ENCODE results near the gene BID.

The BID gene

GRCh38 chr22:17774206-17774925 lies at the start of gene BID:
BID (minus strand) TSS chr22:17774469; CDS start chr22:17750116, 24,353 bp downstream.
- DNase-seq (ENCODE audit: low read depth): no peak

GRCh38 chr22:17823964-17824363 lies 49.7 kb upstream of the BID start:
- DNase-seq (ENCODE audit: low read depth): no peak

- no peak for DNase-seq (ENCODE audit: low read depth)
These were observed 49.0 kb upstream of the BID start for GRCh38 chr22:17823226-17823625.

- no peak for DNase-seq (ENCODE audit: low read depth)
These were observed 47.8 kb upstream of the BID start for GRCh38 chr22:17822087-17822486.

- no peak for DNase-seq (ENCODE audit: low read depth)
These were observed 46.7 kb upstream of the BID start for GRCh38 chr22:17820879-17821439.

GRCh38 chr22:17818649-17819048 lies 44.4 kb upstream of the BID start:
- DNase-seq (ENCODE audit: low read depth): no peak

- DNase-seq (ENCODE audit: low read depth): no peak
These were observed 43.9 kb upstream of the BID start for GRCh38 chr22:17818180-17818579.

- no peak for DNase-seq (ENCODE audit: low read depth)
These were observed 43.3 kb upstream of the BID start for GRCh38 chr22:17817511-17818065.

- no peak for DNase-seq (ENCODE audit: low read depth)
These were observed 42.8 kb upstream of the BID start for GRCh38 chr22:17817079-17817478.

- no peak for DNase-seq (ENCODE audit: low read depth)
These were observed 42.4 kb upstream of the BID start for GRCh38 chr22:17816649-17817048.

- DNase-seq (ENCODE audit: low read depth): no peak
These were observed 41.5 kb upstream of the BID start for GRCh38 chr22:17815703-17816254.

GRCh38 chr22:17814830-17815229 lies 40.6 kb upstream of the BID start:
- no peak for DNase-seq (ENCODE audit: low read depth)

GRCh38 chr22:17814084-17814483 lies 39.8 kb upstream of the BID start:
- no peak for DNase-seq (ENCODE audit: low read depth)

- DNase-seq (ENCODE audit: low read depth): no peak
These were observed 36.9 kb upstream of the BID start for GRCh38 chr22:17811119-17811518.

- DNase-seq (ENCODE audit: low read depth): no peak
These were observed 36.4 kb upstream of the BID start for GRCh38 chr22:17810570-17811116.

GRCh38 chr22:17808693-17809403 lies 34.6 kb upstream of the BID start:
- no peak for DNase-seq (ENCODE audit: low read depth)

GRCh38 chr22:17807578-17808410 lies 33.5 kb upstream of the BID start:
- no peak for DNase-seq (ENCODE audit: low read depth)

- no peak for DNase-seq (ENCODE audit: low read depth)
These were observed 32.8 kb upstream of the BID start for GRCh38 chr22:17807086-17807485.

GRCh38 chr22:17806437-17806836 lies 32.2 kb upstream of the BID start:
- no peak for DNase-seq (ENCODE audit: low read depth)

GRCh38 chr22:17804331-17805080 lies 30.2 kb upstream of the BID start:
- no peak for DNase-seq (ENCODE audit: low read depth)
